NT2/D1 (cell line): ENCODE data around the gene TMC2.

Source experiments
- SUZ12 ChIP-seq: IDR thresholded peaks from 2 replicates; pipeline ENCODE4 v1.6.1; 2011; ENCODE audit not compliant: insufficient read length, insufficient read depth; ENCODE audit errors: extremely low read depth
- YY1 ChIP-seq: IDR thresholded peaks from 2 replicates; pipeline ENCODE4 v1.6.1; 2011; ENCODE audit not compliant: insufficient read length, insufficient read depth
- ZNF274 ChIP-seq: IDR thresholded peaks from 2 replicates; pipeline ENCODE4 v1.6.1; 2011; ENCODE audit warnings: mild to moderate bottlenecking, low read depth, low read length

- no peak for TF ChIP-seq YY1
- no peak for TF ChIP-seq ZNF274
- TF ChIP-seq SUZ12 = no peak
Observed at GRCh38 chr20:2610326-2610725, 74.0 kb downstream of the TMC2 start.
